ENCODE results near the gene SLIT3.

Gene SLIT3

GRCh38 chr5:168939887-168940544 lies 360.9 kb downstream of the SLIT3 start:
- Histone ChIP-seq H2AFZ (ENCODE audit: low read length) (no peak overlapping the region), H3K9me3 (ENCODE audit: insufficient read depth, low read depth, low read length) (no peaks in the 10 kb centered on the region), H3K4me2 (ENCODE audit: low read depth, low read length, poor library complexity, severe bottlenecking) (no peak overlapping the region), H3K9ac (ENCODE audit: low read depth, low read length, poor library complexity, severe bottlenecking) (no peak overlapping the region), H3K79me2 (ENCODE audit: insufficient read depth, low read length) (no peaks in the 10 kb centered on the region), H3K36me3 (ENCODE audit: insufficient read depth, low read length) (no peaks in the 10 kb centered on the region), H3F3A (ENCODE audit: low read depth) (no peaks in the 10 kb centered on the region), H4K20me1 (ENCODE audit: insufficient read depth, low read length, poor library complexity, severe bottlenecking) (no peaks in the 10 kb centered on the region), H3K27me3 (ENCODE audit: insufficient read depth, low read length, poor library complexity, severe bottlenecking) (no peaks in the 10 kb centered on the region), H3K9me2 (replicated peaks; ENCODE audit: low read depth, low read length) (no peaks in the 10 kb centered on the region), H3K4me3 (ENCODE audit: low read length, poor library complexity, severe bottlenecking) (no peak overlapping the region), H3K4me1 (ENCODE audit: insufficient read depth, low read length, poor library complexity, severe bottlenecking) (peaks cover 30% of the 10 kb centered on the region)
- TF ChIP-seq CTCF (conservative IDR thresholded peaks at IDR 0.05; ENCODE audit: low read length) (no peak), EZH2phosphoT487 (IDR thresholded peaks at IDR 0.05; ENCODE audit: borderline replicate concordance) (no peak)

GRCh38 chr5:168939156-168939800 lies 361.7 kb downstream of the SLIT3 start:
- no peak for TF ChIP-seq CTCF (conservative IDR thresholded peaks at IDR 0.05; ENCODE audit: low read length)
- H3K4me3 ChIP-seq (ENCODE audit: low read length, poor library complexity, severe bottlenecking), result no peak overlapping the region
- no peak overlapping the region for H2AFZ ChIP-seq (ENCODE audit: low read length)
- H4K20me1 ChIP-seq (ENCODE audit: insufficient read depth, low read length, poor library complexity, severe bottlenecking), result no peaks in the 10 kb centered on the region
- H3K79me2 ChIP-seq (ENCODE audit: insufficient read depth, low read length), result no peaks in the 10 kb centered on the region
- no peaks in the 10 kb centered on the region for H3K36me3 ChIP-seq (ENCODE audit: insufficient read depth, low read length)
- peaks cover 30% of the 10 kb centered on the region for H3K4me1 ChIP-seq (ENCODE audit: insufficient read depth, low read length, poor library complexity, severe bottlenecking)
- H3K9me3 ChIP-seq (ENCODE audit: insufficient read depth, low read depth, low read length), result no peaks in the 10 kb centered on the region
- H3F3A ChIP-seq (ENCODE audit: low read depth), result no peaks in the 10 kb centered on the region
- no peaks in the 10 kb centered on the region for H3K9me2 ChIP-seq (replicated peaks; ENCODE audit: low read depth, low read length)
- H3K9ac ChIP-seq (ENCODE audit: low read depth, low read length, poor library complexity, severe bottlenecking), result no peak overlapping the region
- H3K4me2 ChIP-seq (ENCODE audit: low read depth, low read length, poor library complexity, severe bottlenecking), result no peak overlapping the region
- H3K27me3 ChIP-seq (ENCODE audit: insufficient read depth, low read length, poor library complexity, severe bottlenecking), result no peaks in the 10 kb centered on the region

GRCh38 chr5:168936511-168936910 lies 364.4 kb downstream of the SLIT3 start:
- no peaks in the 10 kb centered on the region for H3K36me3 ChIP-seq (ENCODE audit: insufficient read depth, low read length)
- no peak overlapping the region for H2AFZ ChIP-seq (ENCODE audit: low read length)
- H3F3A ChIP-seq (ENCODE audit: low read depth), result no peaks in the 10 kb centered on the region
- H3K4me3 ChIP-seq (ENCODE audit: low read length, poor library complexity, severe bottlenecking), result no peak overlapping the region
- H3K79me2 ChIP-seq (ENCODE audit: insufficient read depth, low read length), result no peaks in the 10 kb centered on the region
- H3K4me1 ChIP-seq (ENCODE audit: insufficient read depth, low read length, poor library complexity, severe bottlenecking), result peaks cover 23% of the 10 kb centered on the region
- no peaks in the 10 kb centered on the region for H4K20me1 ChIP-seq (ENCODE audit: insufficient read depth, low read length, poor library complexity, severe bottlenecking)
- no peak overlapping the region for H3K4me2 ChIP-seq (ENCODE audit: low read depth, low read length, poor library complexity, severe bottlenecking)
- H3K27me3 ChIP-seq (ENCODE audit: insufficient read depth, low read length, poor library complexity, severe bottlenecking), result no peaks in the 10 kb centered on the region
- H3K9ac ChIP-seq (ENCODE audit: low read depth, low read length, poor library complexity, severe bottlenecking), result no peak overlapping the region
- no peak for TF ChIP-seq EZH2phosphoT487 (IDR thresholded peaks at IDR 0.05; ENCODE audit: borderline replicate concordance)
- TF ChIP-seq CTCF (conservative IDR thresholded peaks at IDR 0.05; ENCODE audit: low read length), result no peak
- H3K9me3 ChIP-seq (ENCODE audit: insufficient read depth, low read depth, low read length), result no peaks in the 10 kb centered on the region
- H3K9me2 ChIP-seq (replicated peaks; ENCODE audit: low read depth, low read length), result no peaks in the 10 kb centered on the region

Measured in Loucy (cell line).